GM23248 (cell line): Measurements from ENCODE around the gene PLSCR1. TPM values are rescaled to one million over a fixed set of nuclear protein-coding genes. Genes with fewer than 3 reads are reported as not detected.
A peak's percentile ranks its signal among the peaks of the same experiment; 100 is the strongest.

Experiments used
- DNase-seq: peaks from one replicate; pipeline ENCODE4 v3.0.0-alpha.2; 2015
- H2AFZ ChIP-seq: fragments of 200-600 bp; sonication (generic); 2 replicates; pipeline ENCODE4 v1.6.1; 2016; ENCODE audit warnings: antibody characterized with exemption
- H3F3A ChIP-seq: fragments of 200-600 bp; sonication (generic); 2 replicates; pipeline ENCODE4 v1.6.1; 2016; ENCODE audit warnings: mild to moderate bottlenecking, antibody characterized with exemption, mixed run types; ENCODE audit not compliant: insufficient read depth
- H3K27ac ChIP-seq: fragments of 200-600 bp; sonication (generic); 2 replicates; pipeline ENCODE4 v1.5.1; 2016; ENCODE audit warnings: mild to moderate bottlenecking
- H3K27me3 ChIP-seq: fragments of 200-600 bp; sonication (generic); replicated peaks from 2 replicates; pipeline ENCODE4 v1.6.1; 2016; ENCODE audit warnings: mild to moderate bottlenecking; ENCODE audit not compliant: insufficient read depth
- H3K36me3 ChIP-seq: fragments of 200-600 bp; sonication (generic); 2 replicates; pipeline ENCODE4 v1.6.1; 2016; ENCODE audit warnings: low read depth, mild to moderate bottlenecking
- H3K4me1 ChIP-seq: fragments of 200-600 bp; sonication (generic); 2 replicates; pipeline ENCODE4 v1.6.1; 2016; ENCODE audit warnings: mild to moderate bottlenecking; ENCODE audit not compliant: insufficient read depth
- H3K4me2 ChIP-seq: fragments of 200-600 bp; sonication (generic); one replicate; pipeline ENCODE4 v1.6.1; 2016; ENCODE audit warnings: mild to moderate bottlenecking; ENCODE audit not compliant: unreplicated experiment
- H3K4me3 ChIP-seq: fragments of 200-600 bp; sonication (generic); 2 replicates; pipeline ENCODE4 v1.5.1; 2016; ENCODE audit warnings: mild to moderate bottlenecking
- H3K79me2 ChIP-seq: fragments of 200-600 bp; sonication (generic); 2 replicates; pipeline ENCODE4 v1.6.1; 2016; ENCODE audit warnings: mild to moderate bottlenecking; ENCODE audit not compliant: insufficient read depth
- H3K9ac ChIP-seq: fragments of 200-600 bp; sonication (generic); 2 replicates; pipeline ENCODE4 v1.6.1; 2016; ENCODE audit warnings: mild to moderate bottlenecking
- H3K9me2 ChIP-seq: fragments of 200-600 bp; sonication (generic); 2 replicates; pipeline ENCODE4 v1.6.1; 2016; ENCODE audit warnings: mixed run types, mild to moderate bottlenecking, moderate library complexity; ENCODE audit not compliant: insufficient read depth
- H3K9me3 ChIP-seq: fragments of 200-600 bp; sonication (generic); one replicate; pipeline ENCODE4 v1.6.1; 2017; ENCODE audit warnings: low read depth
- H4K20me1 ChIP-seq: fragments of 200-600 bp; sonication (generic); 2 replicates; pipeline ENCODE4 v1.6.0; 2016; ENCODE audit not compliant: insufficient read depth
- EZH2 ChIP-seq: fragments of 200-600 bp; sonication (generic); IDR thresholded peaks from 2 replicates; pipeline ENCODE4 v1.6.1; 2018; ENCODE audit warnings: antibody characterized with exemption, mild to moderate bottlenecking; ENCODE audit not compliant: insufficient read depth, poor library complexity, severe bottlenecking
- EZH2phosphoT487 ChIP-seq: fragments of 200-600 bp; sonication (generic); IDR thresholded peaks from 2 replicates; pipeline ENCODE4 v1.6.1; 2018; ENCODE audit warnings: antibody characterized with exemption, moderate library complexity, mild to moderate bottlenecking, low read depth; ENCODE audit not compliant: insufficient read depth
- WGBS, 2 experiments: methylation state at CpG; one replicate each; pipeline ENCODE4 v1.1.6; 2015 to 2017; ENCODE audit warnings: low lambda C conversion rate in 2 of 2, low coverage in 1 of 2; ENCODE audit errors: missing lambda C conversion rate in 2 of 2; 5-methylcytosine and 5-hydroxymethylcytosine counted together
- in situ Hi-C: fragments of 300-500 bp; cut with MboI; formaldehyde crosslinking; loops from 2 replicates; pipeline ENCODE4 v1.15.0; 2020
- polyA plus RNA-seq: library from polyadenylated mRNA; unstranded; fragments of >200 nt; fragmentation: Nextera tagmentation; extraction: Ambion mirVana; gene quantifications from 2 replicates; pipeline ENCODE4 v1.2.1, GENCODE V29; 2016
- total RNA-seq: library from RNA; depleted of rRNA; stranded (reverse); fragments of >200 nt; shearing (Covaris generic); gene quantifications from 2 replicates; pipeline ENCODE4 v1.2.3, GENCODE V29; 2014

Gene PLSCR1
- total and polyA plus RNA-seq, 2 experiments from 2014 or later = 23.7 to 28.7 TPM

GRCh38 chr3:146542179-146542578, 2.2 kb downstream of the PLSCR1 start:
- Histone ChIP-seq H3K4me1 (peaks cover 17% of the 10 kb centered on the region), H3K9ac (no peak overlapping the region), H3K36me3 (no peaks in the 10 kb centered on the region), H3K9me3 (no peaks in the 10 kb centered on the region), H2AFZ (no peak overlapping the region), H3F3A (no peaks in the 10 kb centered on the region), H3K4me2 (peak overlapping the region; percentile 93), H3K79me2 (peaks cover 24% of the 10 kb centered on the region; the same call in 1 of the 2 replicates), H3K9me2 (no peaks in the 10 kb centered on the region), H3K27me3 (no peaks in the 10 kb centered on the region), H3K27ac (no peak overlapping the region), H4K20me1 (no peaks in the 10 kb centered on the region), H3K4me3 (no peak overlapping the region)
- no peak for TF ChIP-seq EZH2
- no peak for TF ChIP-seq EZH2phosphoT487
- WGBS, 2 experiments = 63 to 71% methylated on average over 2 of the region's 2 CpGs
- in situ Hi-C loops = no loop called here
- DNase-seq = peak; percentile 39

- peaks cover 17% of the 10 kb centered on the region for H3K4me1 ChIP-seq
- H3K79me2 ChIP-seq = peaks cover 27% of the 10 kb centered on the region; the same call in 1 of the 2 replicates
- no peak overlapping the region for H3K27ac ChIP-seq
- H3K4me2 ChIP-seq = no peak overlapping the region
- no peak overlapping the region for H2AFZ ChIP-seq
- WGBS, 2 experiments = 65 to 72% methylated on average over 1 of the region's 1 CpG
- no peaks in the 10 kb centered on the region for H3K9me2 ChIP-seq
- no peaks in the 10 kb centered on the region for H3F3A ChIP-seq
- no peak for TF ChIP-seq EZH2phosphoT487
- TF ChIP-seq EZH2 = no peak
- no peaks in the 10 kb centered on the region for H3K27me3 ChIP-seq
- in situ Hi-C loops = no loop called here
- no peak for DNase-seq
- no peaks in the 10 kb centered on the region for H3K9me3 ChIP-seq
- no peak overlapping the region for H3K9ac ChIP-seq
- no peaks in the 10 kb centered on the region for H4K20me1 ChIP-seq
- no peaks in the 10 kb centered on the region for H3K36me3 ChIP-seq
- H3K4me3 ChIP-seq = no peak overlapping the region
Measured at GRCh38 chr3:146540978-146541377, 3.4 kb downstream of the PLSCR1 start.

- no peaks in the 10 kb centered on the region for H4K20me1 ChIP-seq
- H3K9me2 ChIP-seq = no peaks in the 10 kb centered on the region
- no peaks in the 10 kb centered on the region for H3K9me3 ChIP-seq
- TF ChIP-seq EZH2 = no peak
- no peak for TF ChIP-seq EZH2phosphoT487
- H3K4me3 ChIP-seq = no peak overlapping the region
- DNase-seq = no peak
- H3F3A ChIP-seq = no peaks in the 10 kb centered on the region
- in situ Hi-C loops = no loop called here
- H3K9ac ChIP-seq = no peak overlapping the region
- no peak overlapping the region for H2AFZ ChIP-seq
- peaks cover 33% of the 10 kb centered on the region; the same call in 1 of the 2 replicates for H3K79me2 ChIP-seq
- no peak overlapping the region for H3K27ac ChIP-seq
- H3K4me1 ChIP-seq = peaks cover 16% of the 10 kb centered on the region
- no peak overlapping the region for H3K4me2 ChIP-seq
- H3K27me3 ChIP-seq = no peaks in the 10 kb centered on the region
- 17 to 25% methylated on average over 1 of the region's 1 CpG for WGBS, 2 experiments
- no peaks in the 10 kb centered on the region for H3K36me3 ChIP-seq
Measured at GRCh38 chr3:146540236-146540635, 4.2 kb downstream of the PLSCR1 start.

GRCh38 chr3:146539315-146539714, 5.1 kb downstream of the PLSCR1 start:
- H3F3A ChIP-seq = no peaks in the 10 kb centered on the region
- H3K4me3 ChIP-seq = no peak overlapping the region
- H3K9me2 ChIP-seq = no peaks in the 10 kb centered on the region
- no peak overlapping the region for H3K4me2 ChIP-seq
- H3K27ac ChIP-seq = no peak overlapping the region
- H3K27me3 ChIP-seq = no peaks in the 10 kb centered on the region
- H3K9me3 ChIP-seq = no peaks in the 10 kb centered on the region
- H3K79me2 ChIP-seq = peaks cover 33% of the 10 kb centered on the region; the same call in 1 of the 2 replicates
- WGBS, 2 experiments = 95 to 98% methylated on average over 3 of the region's 3 CpGs
- H3K36me3 ChIP-seq = no peaks in the 10 kb centered on the region
- H3K4me1 ChIP-seq = peaks cover 13% of the 10 kb centered on the region; the same call in 1 of the 2 replicates
- H2AFZ ChIP-seq = no peak overlapping the region
- in situ Hi-C loops = no loop called here
- no peak overlapping the region for H3K9ac ChIP-seq
- H4K20me1 ChIP-seq = no peaks in the 10 kb centered on the region
- DNase-seq = no peak
- TF ChIP-seq EZH2 (no peak), EZH2phosphoT487 (no peak)

GRCh38 chr3:146537603-146538002, 6.8 kb downstream of the PLSCR1 start:
- H3K4me1 ChIP-seq = peaks cover 3% of the 10 kb centered on the region; the same call in 1 of the 2 replicates
- no peaks in the 10 kb centered on the region for H3K9me3 ChIP-seq
- TF ChIP-seq EZH2phosphoT487 (no peak), EZH2 (no peak)
- no peak overlapping the region for H3K4me2 ChIP-seq
- no peaks in the 10 kb centered on the region for H3K27me3 ChIP-seq
- H3K79me2 ChIP-seq = peaks cover 32% of the 10 kb centered on the region; the same call in 1 of the 2 replicates
- no peaks in the 10 kb centered on the region for H3F3A ChIP-seq
- in situ Hi-C loops = no loop called here
- no peak overlapping the region for H2AFZ ChIP-seq
- WGBS, 2 experiments = 80 to 84% methylated on average over 3 of the region's 3 CpGs
- H3K9ac ChIP-seq = no peak overlapping the region
- H3K27ac ChIP-seq = no peak overlapping the region
- DNase-seq = no peak
- no peak overlapping the region for H3K4me3 ChIP-seq
- no peaks in the 10 kb centered on the region for H4K20me1 ChIP-seq
- H3K9me2 ChIP-seq = no peaks in the 10 kb centered on the region
- H3K36me3 ChIP-seq = no peaks in the 10 kb centered on the region
